IMR-90 (cell line): ENCODE results near the gene SLC6A6.

Experiments used
- FOS ChIP-seq: fragments of 150-350 bp; IDR thresholded peaks from 2 replicates; pipeline ENCODE4 v1.6.1; 2016; ENCODE audit warnings: low read depth, low read length
- MAZ ChIP-seq: IDR thresholded peaks from 2 replicates; pipeline ENCODE4 v1.6.1; 2012; ENCODE audit warnings: low read depth, mild to moderate bottlenecking, low read length, improper control_type of control experiment, moderate library complexity, borderline replicate concordance
- MXI1 ChIP-seq: IDR thresholded peaks from 2 replicates; pipeline ENCODE4 v1.6.1; 2012; ENCODE audit warnings: low read depth, mild to moderate bottlenecking, low read length, moderate library complexity, borderline replicate concordance
- POLR2A ChIP-seq: IDR thresholded peaks from 2 replicates; pipeline ENCODE4 v1.6.1; 2012; ENCODE audit warnings: mild to moderate bottlenecking, low read depth, low read length
- RAD21 ChIP-seq: IDR thresholded peaks from 2 replicates; pipeline ENCODE4 v1.6.1; 2012; ENCODE audit warnings: low read length, improper control_type of control experiment
- RCOR1 ChIP-seq: IDR thresholded peaks from 2 replicates; pipeline ENCODE4 v1.6.1; 2012; ENCODE audit warnings: mild to moderate bottlenecking, low read length, improper control_type of control experiment; ENCODE audit not compliant: insufficient replicate concordance
- TF ChIP-seq, protein P1 (sequence below): conservative IDR thresholded peaks from 2 replicates; pipeline ENCODE4 v1.5.1; 2012; ENCODE audit warnings: mild to moderate bottlenecking, low read depth, low read length, improper control_type of control experiment

DNA sequence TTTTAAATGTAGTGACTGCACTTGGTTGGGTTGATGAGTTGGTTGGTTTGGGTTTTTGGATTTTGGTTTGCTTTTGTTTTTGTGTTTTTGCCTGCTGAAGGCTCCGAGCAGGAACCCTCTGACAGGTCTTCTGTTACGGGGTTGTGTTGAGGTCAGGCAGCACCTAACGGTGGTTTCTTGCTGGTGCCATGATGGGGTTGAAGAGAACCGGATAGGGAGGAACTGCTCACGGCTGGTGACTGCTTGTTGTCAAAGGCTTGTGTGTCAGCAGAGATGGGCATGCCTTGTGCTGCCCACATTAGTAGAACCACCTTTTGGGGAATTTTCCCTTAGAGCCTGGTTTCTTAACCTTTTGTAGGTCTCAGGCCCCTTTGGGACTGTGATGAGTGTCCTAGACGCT is 42.0 kb downstream of the SLC6A6 start:
- TF ChIP-seq, protein P1, sequence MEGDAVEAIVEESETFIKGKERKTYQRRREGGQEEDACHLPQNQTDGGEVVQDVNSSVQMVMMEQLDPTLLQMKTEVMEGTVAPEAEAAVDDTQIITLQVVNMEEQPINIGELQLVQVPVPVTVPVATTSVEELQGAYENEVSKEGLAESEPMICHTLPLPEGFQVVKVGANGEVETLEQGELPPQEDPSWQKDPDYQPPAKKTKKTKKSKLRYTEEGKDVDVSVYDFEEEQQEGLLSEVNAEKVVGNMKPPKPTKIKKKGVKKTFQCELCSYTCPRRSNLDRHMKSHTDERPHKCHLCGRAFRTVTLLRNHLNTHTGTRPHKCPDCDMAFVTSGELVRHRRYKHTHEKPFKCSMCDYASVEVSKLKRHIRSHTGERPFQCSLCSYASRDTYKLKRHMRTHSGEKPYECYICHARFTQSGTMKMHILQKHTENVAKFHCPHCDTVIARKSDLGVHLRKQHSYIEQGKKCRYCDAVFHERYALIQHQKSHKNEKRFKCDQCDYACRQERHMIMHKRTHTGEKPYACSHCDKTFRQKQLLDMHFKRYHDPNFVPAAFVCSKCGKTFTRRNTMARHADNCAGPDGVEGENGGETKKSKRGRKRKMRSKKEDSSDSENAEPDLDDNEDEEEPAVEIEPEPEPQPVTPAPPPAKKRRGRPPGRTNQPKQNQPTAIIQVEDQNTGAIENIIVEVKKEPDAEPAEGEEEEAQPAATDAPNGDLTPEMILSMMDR = no peak
- TF ChIP-seq POLR2A (no peak), MAZ (no peak), RCOR1 (no peak), MXI1 (no peak), RAD21 (no peak), FOS (no peak)
